ENCODE results near the gene MBOAT1. TPM values are rescaled to one million over a fixed set of nuclear protein-coding genes. Genes with fewer than 3 reads are reported as not detected.

MBOAT1 gene
- total and polyA plus RNA-seq, 8 donors: 14.8 to 22.2 (median 19.0) TPM

- intact Hi-C loops (cut with DNase I): no loop called here
- H3K4me3 ChIP-seq: no peak overlapping the region
- ATAC-seq: no peak
- no peak for TF ChIP-seq CTCF (IDR thresholded peaks at IDR 0.05)
- no peaks in the 10 kb centered on the region for H3K4me1 ChIP-seq
- H3K9me3 ChIP-seq: peaks cover 0 to 3% of the 10 kb centered on the region in 2 donors
- no peak overlapping the region for H3K27ac ChIP-seq
- DNase-seq: no peak
- H3K27me3 ChIP-seq: no peaks in the 10 kb centered on the region
- H3K36me3 ChIP-seq: no peaks in the 10 kb centered on the region
Observed at GRCh38 chr6:20070047-20070446, 142.2 kb downstream of the MBOAT1 start.

- Histone ChIP-seq H3K4me1 (no peaks in the 10 kb centered on the region), H3K9me3 (peaks cover 0 to 3% of the 10 kb centered on the region in 2 donors), H3K27ac (no peak overlapping the region), H3K27me3 (no peaks in the 10 kb centered on the region), H3K36me3 (no peaks in the 10 kb centered on the region), H3K4me3 (no peak overlapping the region)
- TF ChIP-seq CTCF (IDR thresholded peaks at IDR 0.05): no peak
- ATAC-seq: no peak
- DNase-seq: no peak
- intact Hi-C loops (cut with DNase I): no loop called here
Observed at GRCh38 chr6:20069021-20069522, 143.2 kb downstream of the MBOAT1 start.

GRCh38 chr6:20068421-20068988, 143.8 kb downstream of the MBOAT1 start:
- no peak for ATAC-seq
- no peak overlapping the region for H3K27ac ChIP-seq
- DNase-seq: no peak
- no peaks in the 10 kb centered on the region for H3K27me3 ChIP-seq
- H3K9me3 ChIP-seq: peaks cover 0 to 3% of the 10 kb centered on the region in 2 donors
- TF ChIP-seq CTCF (IDR thresholded peaks at IDR 0.05): no peak
- H3K4me1 ChIP-seq: no peaks in the 10 kb centered on the region
- H3K36me3 ChIP-seq: no peaks in the 10 kb centered on the region
- intact Hi-C loops (cut with DNase I): no loop called here
- H3K4me3 ChIP-seq: no peak overlapping the region

- H3K27me3 ChIP-seq: no peaks in the 10 kb centered on the region
- H3K36me3 ChIP-seq: no peaks in the 10 kb centered on the region
- no peak overlapping the region for H3K4me3 ChIP-seq
- DNase-seq: no peak
- H3K4me1 ChIP-seq: no peaks in the 10 kb centered on the region
- ATAC-seq: no peak
- intact Hi-C loops (cut with DNase I): no loop called here
- no peak overlapping the region for H3K27ac ChIP-seq
- no peaks in the 10 kb centered on the region for H3K9me3 ChIP-seq
- no peak for TF ChIP-seq CTCF (IDR thresholded peaks at IDR 0.05)
Observed at GRCh38 chr6:20061952-20062351, 150.3 kb downstream of the MBOAT1 start.

GRCh38 chr6:20060252-20060651, 152.0 kb downstream of the MBOAT1 start:
- DNase-seq: no peak
- no peaks in the 10 kb centered on the region for H3K9me3 ChIP-seq

More at GRCh38 chr6:20060252-20060651, 152.0 kb downstream of the MBOAT1 start:
- Histone ChIP-seq H3K4me1 (no peaks in the 10 kb centered on the region), H3K4me3 (no peak overlapping the region), H3K27me3 (no peaks in the 10 kb centered on the region), H3K36me3 (no peaks in the 10 kb centered on the region), H3K27ac (no peak overlapping the region)
- no peak for TF ChIP-seq CTCF (IDR thresholded peaks at IDR 0.05)
- intact Hi-C loops (cut with DNase I): no loop called here
- no peak for ATAC-seq

Data from left lung (tissue), 10 donors.